ENCODE data around the gene XCR1. TPM values are rescaled to one million over a fixed set of nuclear protein-coding genes. Genes with fewer than 3 reads are reported as not detected.

The XCR1 gene
- total and polyA plus RNA-seq, 2 experiments from 2014 or later = not detected

DNA sequence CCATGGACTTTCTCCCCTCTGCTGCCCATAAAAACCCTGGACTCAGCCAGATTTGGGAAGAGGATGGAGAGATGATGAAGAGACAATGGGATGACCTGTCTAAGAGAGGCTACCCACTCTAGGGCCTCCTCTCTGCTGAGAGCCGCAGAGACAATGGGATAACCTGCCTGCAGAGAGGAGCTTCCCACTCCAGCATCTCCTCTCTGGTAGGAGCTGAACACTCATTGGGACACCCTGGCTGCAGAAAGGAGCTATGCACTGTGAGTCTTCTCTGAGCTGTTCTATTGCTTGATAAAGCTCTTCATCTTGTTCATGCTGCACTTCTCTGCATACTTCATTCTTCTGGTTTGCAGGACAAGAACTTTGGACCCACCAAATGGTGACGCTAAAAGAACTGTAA lies 4.5 kb upstream of the XCR1 start:
- Histone ChIP-seq H3K9me2 (ENCODE audit: insufficient read depth) (no peaks in the 10 kb centered on the region), H2AFZ (no peak overlapping the region), H3F3A (replicated peaks; ENCODE audit: low read depth) (no peaks in the 10 kb centered on the region), H3K27ac (ENCODE audit: low read depth) (no peak overlapping the region), H3K79me2 (replicated peaks; ENCODE audit: insufficient read depth) (no peaks in the 10 kb centered on the region), H3K4me1 (ENCODE audit: insufficient read depth) (no peaks in the 10 kb centered on the region), H3K4me3 (no peak overlapping the region), H3K4me2 (no peak overlapping the region), H3K27me3 (ENCODE audit: insufficient read depth) (no peaks in the 10 kb centered on the region), H3K36me3 (ENCODE audit: insufficient read depth) (0 out of 2 replicates have a peak, but pooled peaks cover 8% of the 10 kb centered on the region), H4K20me1 (replicated peaks; ENCODE audit: insufficient read depth) (no peaks in the 10 kb centered on the region)
- Mint-ChIP-seq H3K27ac (no peak overlapping the region), H3K4me3 (no peak overlapping the region), H3K4me1 (no peaks in the 10 kb centered on the region), H3K27me3 (ENCODE audit: insufficient read depth, low read depth, poor library complexity) (no peaks in the 10 kb centered on the region), H3K36me3 (ENCODE audit: low read depth) (peaks cover 9% of the 10 kb centered on the region), H3K9me3 (peaks cover 48% of the 10 kb centered on the region)
- DNase-seq (ENCODE audit: low spot score) (no peak), ATAC-seq (no peak)
- no peak for TF ChIP-seq JUNB (IDR thresholded peaks at IDR 0.05; ENCODE audit: unreplicated experiment)
- TF ChIP-seq, protein P1, sequence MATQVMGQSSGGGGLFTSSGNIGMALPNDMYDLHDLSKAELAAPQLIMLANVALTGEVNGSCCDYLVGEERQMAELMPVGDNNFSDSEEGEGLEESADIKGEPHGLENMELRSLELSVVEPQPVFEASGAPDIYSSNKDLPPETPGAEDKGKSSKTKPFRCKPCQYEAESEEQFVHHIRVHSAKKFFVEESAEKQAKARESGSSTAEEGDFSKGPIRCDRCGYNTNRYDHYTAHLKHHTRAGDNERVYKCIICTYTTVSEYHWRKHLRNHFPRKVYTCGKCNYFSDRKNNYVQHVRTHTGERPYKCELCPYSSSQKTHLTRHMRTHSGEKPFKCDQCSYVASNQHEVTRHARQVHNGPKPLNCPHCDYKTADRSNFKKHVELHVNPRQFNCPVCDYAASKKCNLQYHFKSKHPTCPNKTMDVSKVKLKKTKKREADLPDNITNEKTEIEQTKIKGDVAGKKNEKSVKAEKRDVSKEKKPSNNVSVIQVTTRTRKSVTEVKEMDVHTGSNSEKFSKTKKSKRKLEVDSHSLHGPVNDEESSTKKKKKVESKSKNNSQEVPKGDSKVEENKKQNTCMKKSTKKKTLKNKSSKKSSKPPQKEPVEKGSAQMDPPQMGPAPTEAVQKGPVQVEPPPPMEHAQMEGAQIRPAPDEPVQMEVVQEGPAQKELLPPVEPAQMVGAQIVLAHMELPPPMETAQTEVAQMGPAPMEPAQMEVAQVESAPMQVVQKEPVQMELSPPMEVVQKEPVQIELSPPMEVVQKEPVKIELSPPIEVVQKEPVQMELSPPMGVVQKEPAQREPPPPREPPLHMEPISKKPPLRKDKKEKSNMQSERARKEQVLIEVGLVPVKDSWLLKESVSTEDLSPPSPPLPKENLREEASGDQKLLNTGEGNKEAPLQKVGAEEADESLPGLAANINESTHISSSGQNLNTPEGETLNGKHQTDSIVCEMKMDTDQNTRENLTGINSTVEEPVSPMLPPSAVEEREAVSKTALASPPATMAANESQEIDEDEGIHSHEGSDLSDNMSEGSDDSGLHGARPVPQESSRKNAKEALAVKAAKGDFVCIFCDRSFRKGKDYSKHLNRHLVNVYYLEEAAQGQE (IDR thresholded peaks at IDR 0.05; ENCODE audit: unreplicated experiment) = no peak
- no peak for TF ChIP-seq EZH2phosphoT487 (IDR thresholded peaks at IDR 0.05; ENCODE audit: unreplicated experiment)
- no peak for TF ChIP-seq CREB1 (CRISPR knock-in tag; IDR thresholded peaks at IDR 0.05; ENCODE audit: low read depth)
- no peak for TF ChIP-seq ZNF114 (CRISPR knock-in tag; IDR thresholded peaks at IDR 0.05)
- TF ChIP-seq, protein P2, sequence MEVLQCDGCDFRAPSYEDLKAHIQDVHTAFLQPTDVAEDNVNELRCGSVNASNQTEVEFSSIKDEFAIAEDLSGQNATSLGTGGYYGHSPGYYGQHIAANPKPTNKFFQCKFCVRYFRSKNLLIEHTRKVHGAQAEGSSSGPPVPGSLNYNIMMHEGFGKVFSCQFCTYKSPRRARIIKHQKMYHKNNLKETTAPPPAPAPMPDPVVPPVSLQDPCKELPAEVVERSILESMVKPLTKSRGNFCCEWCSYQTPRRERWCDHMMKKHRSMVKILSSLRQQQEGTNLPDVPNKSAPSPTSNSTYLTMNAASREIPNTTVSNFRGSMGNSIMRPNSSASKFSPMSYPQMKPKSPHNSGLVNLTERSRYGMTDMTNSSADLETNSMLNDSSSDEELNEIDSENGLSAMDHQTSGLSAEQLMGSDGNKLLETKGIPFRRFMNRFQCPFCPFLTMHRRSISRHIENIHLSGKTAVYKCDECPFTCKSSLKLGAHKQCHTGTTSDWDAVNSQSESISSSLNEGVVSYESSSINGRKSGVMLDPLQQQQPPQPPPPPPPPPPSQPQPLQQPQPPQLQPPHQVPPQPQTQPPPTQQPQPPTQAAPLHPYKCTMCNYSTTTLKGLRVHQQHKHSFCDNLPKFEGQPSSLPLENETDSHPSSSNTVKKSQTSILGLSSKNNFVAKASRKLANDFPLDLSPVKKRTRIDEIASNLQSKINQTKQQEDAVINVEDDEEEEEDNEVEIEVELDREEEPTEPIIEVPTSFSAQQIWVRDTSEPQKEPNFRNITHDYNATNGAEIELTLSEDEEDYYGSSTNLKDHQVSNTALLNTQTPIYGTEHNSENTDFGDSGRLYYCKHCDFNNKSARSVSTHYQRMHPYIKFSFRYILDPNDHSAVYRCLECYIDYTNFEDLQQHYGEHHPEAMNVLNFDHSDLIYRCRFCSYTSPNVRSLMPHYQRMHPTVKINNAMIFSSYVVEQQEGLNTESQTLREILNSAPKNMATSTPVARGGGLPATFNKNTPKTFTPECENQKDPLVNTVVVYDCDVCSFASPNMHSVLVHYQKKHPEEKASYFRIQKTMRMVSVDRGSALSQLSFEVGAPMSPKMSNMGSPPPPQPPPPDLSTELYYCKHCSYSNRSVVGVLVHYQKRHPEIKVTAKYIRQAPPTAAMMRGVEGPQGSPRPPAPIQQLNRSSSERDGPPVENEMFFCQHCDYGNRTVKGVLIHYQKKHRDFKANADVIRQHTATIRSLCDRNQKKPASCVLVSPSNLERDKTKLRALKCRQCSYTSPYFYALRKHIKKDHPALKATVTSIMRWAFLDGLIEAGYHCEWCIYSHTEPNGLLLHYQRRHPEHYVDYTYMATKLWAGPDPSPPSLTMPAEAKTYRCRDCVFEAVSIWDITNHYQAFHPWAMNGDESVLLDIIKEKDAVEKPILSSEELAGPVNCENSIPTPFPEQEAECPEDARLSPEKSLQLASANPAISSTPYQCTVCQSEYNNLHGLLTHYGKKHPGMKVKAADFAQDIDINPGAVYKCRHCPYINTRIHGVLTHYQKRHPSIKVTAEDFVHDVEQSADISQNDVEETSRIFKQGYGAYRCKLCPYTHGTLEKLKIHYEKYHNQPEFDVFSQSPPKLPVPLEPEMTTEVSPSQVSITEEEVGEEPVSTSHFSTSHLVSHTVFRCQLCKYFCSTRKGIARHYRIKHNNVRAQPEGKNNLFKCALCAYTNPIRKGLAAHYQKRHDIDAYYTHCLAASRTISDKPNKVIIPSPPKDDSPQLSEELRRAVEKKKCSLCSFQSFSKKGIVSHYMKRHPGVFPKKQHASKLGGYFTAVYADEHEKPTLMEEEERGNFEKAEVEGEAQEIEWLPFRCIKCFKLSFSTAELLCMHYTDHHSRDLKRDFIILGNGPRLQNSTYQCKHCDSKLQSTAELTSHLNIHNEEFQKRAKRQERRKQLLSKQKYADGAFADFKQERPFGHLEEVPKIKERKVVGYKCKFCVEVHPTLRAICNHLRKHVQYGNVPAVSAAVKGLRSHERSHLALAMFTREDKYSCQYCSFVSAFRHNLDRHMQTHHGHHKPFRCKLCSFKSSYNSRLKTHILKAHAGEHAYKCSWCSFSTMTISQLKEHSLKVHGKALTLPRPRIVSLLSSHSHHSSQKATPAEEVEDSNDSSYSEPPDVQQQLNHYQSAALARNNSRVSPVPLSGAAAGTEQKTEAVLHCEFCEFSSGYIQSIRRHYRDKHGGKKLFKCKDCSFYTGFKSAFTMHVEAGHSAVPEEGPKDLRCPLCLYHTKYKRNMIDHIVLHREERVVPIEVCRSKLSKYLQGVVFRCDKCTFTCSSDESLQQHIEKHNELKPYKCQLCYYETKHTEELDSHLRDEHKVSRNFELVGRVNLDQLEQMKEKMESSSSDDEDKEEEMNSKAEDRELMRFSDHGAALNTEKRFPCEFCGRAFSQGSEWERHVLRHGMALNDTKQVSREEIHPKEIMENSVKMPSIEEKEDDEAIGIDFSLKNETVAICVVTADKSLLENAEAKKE (CRISPR knock-in tag; IDR thresholded peaks at IDR 0.05) = no peak
- no peak for TF ChIP-seq EZH2 (IDR thresholded peaks at IDR 0.05; ENCODE audit: low read depth, unreplicated experiment)
